ENCODE results near the gene ARHGAP19. TPM values are rescaled to one million over a fixed set of nuclear protein-coding genes. Genes with fewer than 3 reads are reported as not detected.

The ARHGAP19 gene
- total RNA-seq, 2 donors from 2014 or later = 3.9 to 5.0 TPM

- Histone ChIP-seq H3K27ac (no peak overlapping the region), H3K9me3 (no peaks in the 10 kb centered on the region), H3K4me3 (peak overlapping the region in 1 of 2 donors; percentile 11), H3K4me1 (no peaks in the 10 kb centered on the region), H3K36me3 (no peaks in the 10 kb centered on the region), H3K27me3 (no peaks in the 10 kb centered on the region)
- no peak for TF ChIP-seq CTCF (IDR thresholded peaks at IDR 0.05)
- DNase-seq (ENCODE audit: low spot score) = no peak
Observed at GRCh38 chr10:97179311-97179710, 113.1 kb downstream of the ARHGAP19 start.

DNA sequence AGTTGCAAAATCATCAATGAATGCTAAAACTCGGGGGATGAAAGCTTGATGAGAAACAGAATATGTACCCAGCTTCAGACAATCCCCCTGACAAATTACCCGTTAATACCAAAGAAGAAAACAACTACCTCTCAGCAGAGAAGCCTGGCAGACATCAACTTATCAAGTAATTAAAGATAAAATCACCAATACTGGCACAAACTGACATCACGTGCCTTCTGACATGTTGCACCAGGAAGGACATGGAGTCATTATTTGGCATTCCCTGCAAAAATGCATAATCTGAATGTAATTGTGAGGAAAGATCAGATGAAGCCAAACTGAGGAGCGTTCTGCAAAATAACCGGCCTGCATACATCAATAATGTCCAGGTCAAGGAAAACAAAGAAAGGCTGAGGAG is 114.4 kb downstream of the ARHGAP19 start:
- no peaks in the 10 kb centered on the region for H3K27me3 ChIP-seq
- no peaks in the 10 kb centered on the region for H3K36me3 ChIP-seq
- DNase-seq (ENCODE audit: low spot score) = no peak
- no peak for TF ChIP-seq CTCF (IDR thresholded peaks at IDR 0.05)
- no peaks in the 10 kb centered on the region for H3K4me1 ChIP-seq
- no peak overlapping the region for H3K27ac ChIP-seq
- no peaks in the 10 kb centered on the region for H3K9me3 ChIP-seq
- H3K4me3 ChIP-seq = no peak overlapping the region

DNA sequence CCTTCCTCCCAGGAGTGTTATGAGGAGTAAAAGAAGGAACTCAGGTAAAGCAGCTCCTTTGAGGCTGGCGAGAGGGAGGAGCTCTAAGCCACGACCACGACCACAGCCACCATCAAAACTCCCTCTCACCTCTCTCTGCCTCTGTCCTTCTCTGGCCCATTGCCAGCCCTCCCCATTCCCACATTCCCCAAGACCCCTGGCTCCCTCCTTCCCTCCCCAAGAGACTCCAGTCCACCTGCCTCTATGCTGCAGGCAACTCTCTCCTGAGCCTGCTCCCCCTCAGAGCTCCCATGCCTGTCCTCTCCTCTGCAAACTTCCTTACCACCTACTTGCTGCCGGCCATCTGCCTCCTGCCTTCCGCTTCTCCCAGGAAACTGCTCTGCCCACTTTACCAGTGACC is 116.2 kb downstream of the ARHGAP19 start:
- Histone ChIP-seq H3K27ac (no peak overlapping the region), H3K4me3 (no peak overlapping the region), H3K27me3 (no peaks in the 10 kb centered on the region), H3K9me3 (no peaks in the 10 kb centered on the region), H3K36me3 (no peaks in the 10 kb centered on the region), H3K4me1 (no peaks in the 10 kb centered on the region)
- DNase-seq (ENCODE audit: low spot score) = no peak
- no peak for TF ChIP-seq CTCF (IDR thresholded peaks at IDR 0.05)

DNA sequence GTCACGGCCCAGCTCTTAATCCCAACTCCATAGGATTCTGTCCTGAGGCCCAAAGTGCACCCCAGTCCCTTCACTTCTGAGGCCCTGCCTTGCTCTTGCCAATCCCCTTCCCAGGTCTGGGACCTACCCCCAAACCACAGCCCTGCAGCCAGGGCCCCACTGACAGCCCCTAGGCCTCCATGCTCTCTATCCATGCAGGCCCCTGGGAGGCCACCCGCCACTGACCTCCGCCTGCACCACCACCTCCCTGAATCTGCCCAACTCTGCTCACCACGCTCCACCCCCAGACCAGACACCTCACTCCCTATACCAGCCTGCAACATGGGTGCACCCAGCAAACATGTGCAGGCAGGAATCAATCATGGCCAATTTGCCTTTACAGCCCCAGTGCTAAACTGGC is 116.9 kb downstream of the ARHGAP19 start:
- H3K4me1 ChIP-seq = no peaks in the 10 kb centered on the region
- H3K27ac ChIP-seq = no peak overlapping the region
- no peak for DNase-seq (ENCODE audit: low spot score)
- TF ChIP-seq CTCF (IDR thresholded peaks at IDR 0.05) = no peak
- no peak overlapping the region for H3K4me3 ChIP-seq
- no peaks in the 10 kb centered on the region for H3K27me3 ChIP-seq
- no peaks in the 10 kb centered on the region for H3K9me3 ChIP-seq
- H3K36me3 ChIP-seq = no peaks in the 10 kb centered on the region

DNA sequence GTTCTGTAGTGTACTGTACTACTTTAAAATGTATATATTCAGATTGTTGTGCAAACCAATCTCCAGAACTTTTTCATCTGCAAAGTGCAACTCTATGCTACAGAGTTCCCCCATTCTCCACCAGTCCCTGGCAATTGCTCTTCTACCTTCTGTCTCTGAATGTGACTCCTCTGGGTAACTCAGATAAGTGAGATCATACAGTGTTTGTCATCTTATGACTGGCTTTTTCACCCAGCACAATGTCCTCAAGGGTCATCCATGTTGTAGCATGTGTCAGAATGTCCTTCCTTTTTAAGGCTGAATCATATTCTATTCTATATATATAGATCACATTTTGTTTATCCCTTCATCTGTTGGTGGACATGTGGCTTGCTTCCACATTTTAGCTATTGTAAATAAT is 117.5 kb downstream of the ARHGAP19 start:
- TF ChIP-seq CTCF (IDR thresholded peaks at IDR 0.05) = no peak

GRCh38 chr10:97174276-97174775 is 118.1 kb downstream of the ARHGAP19 start:
- TF ChIP-seq CTCF (IDR thresholded peaks at IDR 0.05) = no peak
- H3K9me3 ChIP-seq = no peaks in the 10 kb centered on the region
- no peak for DNase-seq (ENCODE audit: low spot score)
- no peak overlapping the region for H3K27ac ChIP-seq
- H3K36me3 ChIP-seq = no peaks in the 10 kb centered on the region
- H3K27me3 ChIP-seq = no peaks in the 10 kb centered on the region
- no peaks in the 10 kb centered on the region for H3K4me1 ChIP-seq
- no peak overlapping the region for H3K4me3 ChIP-seq

More for the DNA sequence above, 117.5 kb downstream of the ARHGAP19 start:
- no peaks in the 10 kb centered on the region for H3K4me1 ChIP-seq
- no peaks in the 10 kb centered on the region for H3K9me3 ChIP-seq
- H3K36me3 ChIP-seq = no peaks in the 10 kb centered on the region
- H3K4me3 ChIP-seq = no peak overlapping the region
- H3K27ac ChIP-seq = no peak overlapping the region
- no peaks in the 10 kb centered on the region for H3K27me3 ChIP-seq
- no peak for DNase-seq (ENCODE audit: low spot score)
